A172 (cell line): ENCODE results near the gene PADI2. TPM values are rescaled to one million over a fixed set of nuclear protein-coding genes. Genes with fewer than 3 reads are reported as not detected.

Experiments used
- DNase-seq: peaks from one replicate; pipeline ENCODE4 v3.0.0-alpha.2; 2015; ENCODE audit warnings: low spot score
- total RNA-seq: library from RNA; depleted of rRNA; stranded (reverse); fragments of >200 nt; shearing (Covaris generic); gene quantifications from 2 replicates; pipeline ENCODE4 v1.2.3, GENCODE V29; 2014

Gene PADI2
- total RNA-seq, 1 experiment from 2014 or later = not detected

- DNase-seq = peak; percentile 16
Measured at GRCh38 chr1:17113963-17114362, 5.3 kb downstream of the PADI2 start.

- DNase-seq = no peak
Measured at GRCh38 chr1:17112496-17113236, 6.6 kb downstream of the PADI2 start.

- no peak for DNase-seq
Measured at GRCh38 chr1:17112076-17112475, 7.2 kb downstream of the PADI2 start.

- no peak for DNase-seq
Measured at GRCh38 chr1:17110555-17110926, 8.7 kb downstream of the PADI2 start.

GRCh38 chr1:17109892-17110554 is 9.2 kb downstream of the PADI2 start:
- no peak for DNase-seq

GRCh38 chr1:17108786-17109185 is 10.5 kb downstream of the PADI2 start:
- no peak for DNase-seq

GRCh38 chr1:17108360-17108759 is 10.9 kb downstream of the PADI2 start:
- no peak for DNase-seq

- no peak for DNase-seq
Measured at GRCh38 chr1:17104782-17105181, 14.5 kb downstream of the PADI2 start.

- no peak for DNase-seq
Measured at GRCh38 chr1:17102232-17102631, 17.0 kb downstream of the PADI2 start.

GRCh38 chr1:17101261-17101660 is 18.0 kb downstream of the PADI2 start:
- DNase-seq = no peak

- DNase-seq = no peak
Measured at GRCh38 chr1:17099616-17100340, 19.5 kb downstream of the PADI2 start.

GRCh38 chr1:17098446-17099317 is 20.6 kb downstream of the PADI2 start:
- DNase-seq = no peak

- no peak for DNase-seq
Measured at GRCh38 chr1:17097787-17098186, 21.5 kb downstream of the PADI2 start.

- DNase-seq = no peak
Measured at GRCh38 chr1:17097147-17097546, 22.1 kb downstream of the PADI2 start.

GRCh38 chr1:17096584-17096983 is 22.7 kb downstream of the PADI2 start:
- no peak for DNase-seq

- DNase-seq = no peak
Measured at GRCh38 chr1:17095141-17095540, 24.1 kb downstream of the PADI2 start.

GRCh38 chr1:17094664-17095063 is 24.6 kb downstream of the PADI2 start:
- DNase-seq = no peak

GRCh38 chr1:17093822-17094393 is 25.3 kb downstream of the PADI2 start:
- DNase-seq = no peak

GRCh38 chr1:17091252-17091651 is 28.0 kb downstream of the PADI2 start:
- no peak for DNase-seq

- DNase-seq = no peak
Measured at GRCh38 chr1:17089506-17089905, 29.7 kb downstream of the PADI2 start.

- DNase-seq = no peak
Measured at GRCh38 chr1:17086751-17087150, 32.5 kb downstream of the PADI2 start.

- no peak for DNase-seq
Measured at GRCh38 chr1:17084787-17085186, 34.5 kb downstream of the PADI2 start.
